Dedifferentiated amniotic fluid mesenchymal stem cell (primary cell): ENCODE data around the gene CSAD.
A peak's percentile ranks its signal among the peaks of the same experiment; 100 is the strongest.

Source experiments
- DNase-seq: peaks from one replicate; pipeline ENCODE4 v3.0.0-alpha.2; 2016; ENCODE audit errors: extremely low spot score

The CSAD gene

DNA sequence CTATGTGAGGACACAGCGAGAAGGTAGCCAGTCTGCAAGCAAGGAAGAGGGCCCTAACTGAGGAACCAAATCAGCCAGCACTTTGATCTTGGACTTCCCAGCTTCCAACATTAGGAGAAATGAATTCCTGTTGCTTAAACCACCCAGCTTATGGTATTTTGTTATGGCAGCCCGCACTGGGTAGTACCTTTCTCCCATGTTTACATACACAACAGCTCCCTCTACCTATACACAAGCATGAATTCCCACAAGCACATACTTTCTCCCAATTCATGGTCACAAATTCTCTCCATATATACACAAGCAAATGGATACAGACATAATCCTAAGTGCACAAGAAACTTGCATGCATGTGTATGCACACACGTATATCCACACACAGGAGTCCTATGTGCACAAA lies 19.0 kb upstream of the CSAD start:
- no peak for DNase-seq

DNA sequence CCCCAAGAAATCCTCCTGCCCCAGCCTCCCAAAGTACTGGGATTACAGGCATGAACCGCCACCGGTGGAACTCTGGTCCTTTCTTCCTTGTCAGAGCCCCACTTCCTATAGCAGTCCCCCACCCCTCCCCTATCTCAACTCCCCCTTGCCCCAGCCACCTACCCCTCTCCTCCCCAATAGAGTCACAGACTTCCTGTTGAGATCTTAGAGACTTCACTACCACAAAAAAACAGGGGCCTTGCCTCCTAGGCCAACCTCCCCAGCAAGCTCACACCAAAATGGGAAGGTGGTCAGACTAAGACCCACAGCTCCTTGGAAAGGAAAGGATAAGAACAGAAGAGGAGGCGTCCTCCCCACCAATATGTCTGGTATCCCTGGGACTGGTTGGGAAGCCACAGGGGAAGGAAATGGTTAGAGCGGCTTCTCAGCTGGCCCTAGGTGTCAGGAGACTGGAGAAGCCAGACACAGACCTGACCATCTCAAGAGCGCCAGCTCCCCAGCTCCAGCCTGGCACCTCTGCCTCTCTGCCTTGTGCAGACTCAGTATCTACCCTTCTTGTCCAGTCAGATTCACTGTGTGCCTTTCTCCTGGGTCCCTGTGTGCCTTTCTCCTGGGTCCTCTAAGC lies 17.9 kb upstream of the CSAD start:
- DNase-seq = no peak

DNA sequence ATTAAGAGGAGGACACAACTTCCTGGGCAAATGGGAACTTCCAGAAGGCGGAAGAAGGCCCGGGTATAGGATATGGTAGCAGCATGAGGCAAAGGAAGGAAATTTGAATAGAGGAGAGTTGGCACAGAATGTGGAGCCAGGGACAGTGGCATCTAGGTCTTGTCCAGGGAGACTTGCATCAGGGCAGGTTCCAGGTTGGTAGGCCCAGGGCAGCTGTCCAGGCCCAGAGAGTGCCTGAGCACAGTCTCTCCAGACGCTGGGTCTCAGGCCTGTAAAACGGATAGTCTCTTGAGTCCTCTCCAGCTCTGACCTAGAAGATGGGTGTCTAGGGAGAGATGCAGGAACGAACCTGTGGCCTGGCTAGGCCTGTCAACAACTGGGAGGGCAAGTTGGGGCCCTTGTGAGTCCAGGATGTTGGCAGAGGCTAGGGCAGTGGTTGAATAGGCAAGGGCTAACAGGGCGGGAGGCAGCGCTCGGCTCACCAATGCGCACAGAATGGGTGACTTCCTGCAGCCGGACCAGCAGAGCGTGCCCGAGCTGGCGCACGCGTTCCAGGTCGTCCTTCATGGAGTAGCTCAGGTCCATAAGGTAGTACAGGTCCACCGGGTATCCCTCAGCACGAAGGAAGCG lies 16.4 kb upstream of the CSAD start:
- no peak for DNase-seq

DNA sequence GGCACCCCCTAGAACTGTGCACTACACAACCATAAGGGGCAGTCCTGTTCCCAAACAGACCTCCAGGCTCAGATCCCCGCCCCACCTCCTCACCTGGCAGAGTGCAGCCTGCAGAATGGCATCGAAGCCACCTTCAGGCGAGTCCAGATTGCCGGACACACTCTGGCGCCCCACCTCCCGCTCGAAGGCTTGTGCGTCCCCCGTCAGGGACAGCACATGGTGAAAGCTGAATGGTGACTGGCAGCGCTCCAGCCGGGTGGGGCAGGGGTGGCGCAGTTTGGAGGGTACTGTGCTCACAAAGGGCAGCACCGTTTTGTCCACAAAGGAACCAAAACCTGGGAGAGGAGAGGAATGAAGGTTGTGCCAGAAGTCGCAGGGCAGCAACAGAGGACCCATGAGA lies 15.8 kb upstream of the CSAD start:
- DNase-seq = no peak

DNA sequence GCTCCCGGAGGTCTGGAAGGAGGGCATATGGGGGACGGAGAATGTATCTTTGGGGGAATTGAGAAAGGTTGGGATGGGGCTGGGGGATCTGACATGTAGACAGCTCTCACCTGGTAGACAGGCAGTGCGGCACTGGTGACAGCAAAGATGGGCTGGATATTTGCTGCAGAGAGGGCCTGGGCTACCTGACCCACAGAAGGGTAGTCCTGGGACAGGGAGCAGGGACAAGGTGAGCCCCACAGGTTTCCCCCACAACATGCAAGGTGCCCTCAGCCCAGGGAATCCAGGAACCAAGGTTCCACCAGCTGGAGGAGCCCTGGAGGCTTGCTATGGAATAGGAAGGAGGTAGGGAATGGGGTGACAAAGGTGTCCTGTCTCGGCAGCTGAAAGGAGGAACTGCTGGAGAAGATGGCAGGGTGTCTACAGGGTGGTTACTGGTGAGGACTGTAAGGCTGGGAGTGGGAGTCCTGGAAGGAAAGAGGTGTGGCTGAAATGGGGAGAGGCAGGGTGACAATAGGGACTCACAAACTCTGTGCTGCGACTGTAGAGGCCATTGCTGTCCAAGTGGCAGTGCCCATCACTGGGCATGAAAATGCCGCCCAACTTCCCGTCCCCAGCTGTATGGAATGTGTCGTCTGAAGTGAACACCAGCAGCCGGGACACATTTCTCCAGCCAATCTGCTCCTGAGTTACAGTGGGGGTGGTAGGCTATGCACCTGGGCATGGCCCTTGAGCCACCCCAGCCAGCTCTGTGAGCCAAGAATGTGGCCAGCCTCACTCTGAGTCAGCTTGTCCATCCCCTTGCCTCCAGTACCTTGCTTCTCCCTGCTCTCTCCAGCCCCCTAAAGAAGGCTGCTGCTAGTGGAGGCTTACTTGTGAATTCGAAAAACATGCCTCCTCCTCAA lies 15.0 kb upstream of the CSAD start:
- DNase-seq = no peak

DNA sequence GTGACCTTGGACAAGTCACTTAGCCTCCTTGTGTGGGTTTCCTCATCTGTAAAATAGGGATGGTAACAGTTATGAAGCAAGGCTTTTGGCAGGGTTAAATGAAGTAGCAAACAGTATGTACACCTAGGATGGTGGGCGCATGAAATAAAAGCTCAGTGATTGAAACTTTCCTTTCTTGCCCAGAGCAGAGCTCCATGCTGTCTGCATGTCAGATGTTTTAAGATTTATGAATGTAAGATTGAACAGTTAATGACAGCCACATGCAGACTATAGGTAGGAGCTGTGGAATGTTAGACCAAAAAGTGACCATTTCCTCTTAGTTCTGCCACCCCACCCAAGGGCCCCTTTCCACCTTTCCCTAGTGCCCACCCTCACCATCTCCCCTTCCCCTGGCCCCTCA lies 14.2 kb upstream of the CSAD start:
- DNase-seq = no peak

DNA sequence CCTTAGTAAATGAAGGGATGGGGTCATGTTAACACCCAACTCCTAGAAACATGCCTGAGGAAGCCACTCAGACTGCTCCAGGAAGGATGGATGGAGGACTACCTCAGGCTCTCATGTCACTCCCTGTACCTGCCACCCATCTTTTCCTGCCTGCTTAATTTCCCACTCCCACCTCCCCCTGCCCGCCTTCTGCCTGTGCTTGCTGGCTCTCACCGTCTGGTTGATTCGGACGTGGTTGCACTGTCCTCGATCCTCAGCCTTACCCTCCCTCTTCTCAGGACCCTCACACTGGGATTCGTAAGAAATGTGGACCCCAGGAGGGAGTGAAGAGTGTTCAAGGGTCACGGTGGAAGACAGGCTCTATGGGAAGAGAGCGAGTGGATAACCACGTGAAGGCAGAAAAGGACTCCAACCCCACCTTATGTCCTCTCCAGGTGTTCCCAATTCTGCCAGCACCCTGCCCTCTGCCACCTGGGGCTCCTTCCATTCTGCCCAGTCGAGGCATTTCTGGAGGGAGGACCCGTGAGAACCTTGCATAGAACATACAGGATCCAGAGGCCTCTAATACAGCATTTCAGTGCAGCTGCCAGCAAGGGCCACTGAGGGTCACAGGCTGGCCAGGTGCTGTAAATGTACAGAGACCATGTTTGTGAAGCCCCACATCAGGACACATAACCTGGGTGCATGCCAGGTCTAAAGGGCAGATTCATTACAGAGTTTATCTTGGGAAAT lies 13.4 kb upstream of the CSAD start:
- no peak for DNase-seq

DNA sequence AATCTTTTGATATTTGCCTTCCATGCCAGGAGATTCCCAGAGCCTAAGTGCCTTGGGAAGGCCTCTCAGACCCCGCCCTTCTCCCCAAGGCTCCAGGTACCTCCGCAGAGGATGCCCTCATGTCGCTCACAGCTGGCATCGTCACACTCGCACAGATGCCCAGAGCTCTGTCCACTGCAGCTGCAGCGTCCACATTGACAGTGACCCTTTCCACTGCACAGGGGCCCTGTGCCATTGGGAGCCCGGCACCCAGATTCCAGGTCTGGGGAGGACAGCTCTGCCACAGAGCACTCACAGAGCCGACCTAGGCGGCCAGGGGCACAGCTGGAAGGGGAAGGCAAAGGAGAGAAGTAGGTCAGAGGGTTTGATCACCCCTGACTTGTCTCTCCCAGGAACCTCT lies 12.3 kb upstream of the CSAD start:
- DNase-seq = no peak

DNA sequence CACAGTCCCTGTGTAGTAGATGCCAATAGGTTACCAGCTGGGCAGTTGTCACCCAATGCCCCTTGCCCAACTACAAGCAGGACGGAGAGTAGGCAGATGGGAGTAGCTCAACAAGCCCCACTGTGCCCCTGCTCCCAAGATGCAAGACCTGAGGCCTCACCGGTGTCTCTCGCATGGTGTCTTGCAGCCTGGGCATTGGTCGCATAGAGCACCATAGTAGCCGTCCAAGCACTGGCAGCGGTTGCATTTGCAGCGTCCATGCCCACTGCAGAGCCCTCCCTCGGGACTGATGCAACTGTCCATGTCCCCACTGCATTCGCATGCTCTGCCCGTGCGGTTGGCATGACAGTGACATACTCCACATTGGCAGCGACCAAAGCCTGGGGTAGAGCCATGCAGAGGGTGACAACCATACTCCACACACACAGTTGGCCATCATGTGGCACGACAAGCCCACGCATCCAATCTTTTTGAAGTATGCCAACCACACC lies 11.9 kb upstream of the CSAD start:
- DNase-seq = no peak

DNA sequence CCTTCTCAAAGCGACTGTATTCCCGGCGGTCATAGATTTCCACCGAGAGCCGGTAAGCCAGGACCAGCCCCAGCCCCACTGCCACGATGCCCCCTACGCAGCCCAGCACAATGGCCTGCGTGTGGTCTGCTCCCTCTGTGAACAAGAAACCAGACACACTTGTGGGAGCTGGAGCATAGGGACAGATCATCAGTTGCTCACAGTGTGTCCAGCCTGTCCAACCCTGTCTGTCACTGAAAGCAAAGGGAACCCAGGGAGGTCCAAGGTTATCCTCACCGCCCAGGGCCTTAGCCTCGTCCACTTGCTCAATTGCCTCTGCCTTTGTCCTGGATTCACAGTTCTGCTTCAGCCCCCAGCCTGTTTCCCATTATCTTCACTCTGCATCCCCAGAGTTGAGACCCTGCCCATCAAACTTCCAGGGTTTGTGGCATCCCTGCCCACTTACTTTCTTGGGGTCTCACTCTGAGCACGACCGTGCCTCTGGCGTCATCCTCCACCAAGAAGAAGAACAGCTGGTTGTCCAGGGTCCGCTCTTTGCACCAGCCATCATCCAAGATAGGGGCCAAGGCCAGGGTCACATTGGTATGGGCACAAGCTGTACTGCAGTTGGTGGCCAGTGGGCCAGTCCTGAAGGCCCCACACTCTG lies 11.3 kb upstream of the CSAD start:
- no peak for DNase-seq

DNA sequence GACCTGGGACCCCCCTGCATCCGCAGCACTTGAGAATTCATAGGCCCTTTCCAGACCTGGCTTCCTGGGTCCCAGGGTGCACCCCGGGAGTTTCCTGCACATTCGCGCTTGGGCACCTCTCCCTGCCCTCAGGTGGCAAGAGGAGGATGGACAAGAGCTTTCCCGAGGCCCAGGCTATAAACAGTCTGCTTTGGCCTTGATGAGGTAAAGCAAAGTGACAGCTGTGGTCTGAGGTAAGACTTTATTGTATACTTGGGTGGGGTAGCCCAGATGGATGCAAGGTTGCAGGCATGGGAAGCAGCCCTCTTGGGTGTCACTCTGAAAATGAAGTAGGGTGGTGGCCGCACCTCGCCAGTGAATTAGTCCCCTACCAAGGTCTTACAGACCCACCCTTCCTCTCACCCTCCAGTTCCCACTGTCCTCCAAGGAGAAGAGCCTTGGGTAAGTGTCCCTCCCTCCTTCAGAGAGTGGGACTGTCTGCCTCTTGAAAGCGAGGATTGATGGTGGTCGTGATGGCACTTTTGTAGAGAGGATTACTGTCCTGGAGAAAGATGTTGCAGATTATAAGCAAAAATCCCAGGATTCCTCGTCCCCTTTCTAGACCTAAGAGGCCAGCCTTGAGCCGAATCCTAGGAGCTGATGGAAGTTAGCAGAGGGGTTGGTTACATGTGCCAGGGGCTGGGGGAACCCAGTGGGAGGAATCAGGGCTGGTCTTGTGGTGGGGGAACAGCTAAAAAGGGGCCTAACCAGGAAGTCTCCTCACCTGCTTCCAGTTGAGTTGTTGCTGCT lies 10.6 kb upstream of the CSAD start:
- no peak for DNase-seq

DNA sequence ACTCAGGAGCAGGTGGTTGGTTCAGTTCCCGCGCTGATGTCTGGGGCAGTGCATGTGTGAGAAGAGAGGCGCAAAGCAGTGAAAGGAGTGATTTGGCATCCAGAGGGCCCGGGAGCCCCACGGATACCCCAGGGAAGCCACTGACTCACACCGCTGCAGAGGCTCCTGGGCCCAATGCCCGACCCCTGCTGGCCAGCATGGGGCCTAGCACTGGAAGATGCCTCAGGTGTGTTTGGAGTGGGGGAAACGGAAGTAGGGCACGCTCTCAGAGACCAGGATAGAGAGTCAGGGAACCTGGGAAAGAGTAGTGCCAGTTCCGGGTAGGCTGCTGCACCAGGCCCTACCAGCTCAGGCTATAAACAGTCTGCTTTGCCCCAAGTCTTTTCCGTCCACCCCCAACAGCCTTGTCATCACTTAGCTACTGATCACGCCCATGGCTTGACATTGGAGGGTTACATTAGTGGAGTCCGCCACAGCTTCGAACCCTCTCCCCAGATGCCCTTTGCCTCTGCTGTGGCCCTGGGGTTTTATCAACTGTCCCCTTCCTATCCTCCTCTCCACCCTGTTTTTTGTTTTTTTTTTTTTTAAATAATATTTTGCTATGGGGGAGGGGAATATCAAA lies 9.5 kb upstream of the CSAD start:
- no peak for DNase-seq

DNA sequence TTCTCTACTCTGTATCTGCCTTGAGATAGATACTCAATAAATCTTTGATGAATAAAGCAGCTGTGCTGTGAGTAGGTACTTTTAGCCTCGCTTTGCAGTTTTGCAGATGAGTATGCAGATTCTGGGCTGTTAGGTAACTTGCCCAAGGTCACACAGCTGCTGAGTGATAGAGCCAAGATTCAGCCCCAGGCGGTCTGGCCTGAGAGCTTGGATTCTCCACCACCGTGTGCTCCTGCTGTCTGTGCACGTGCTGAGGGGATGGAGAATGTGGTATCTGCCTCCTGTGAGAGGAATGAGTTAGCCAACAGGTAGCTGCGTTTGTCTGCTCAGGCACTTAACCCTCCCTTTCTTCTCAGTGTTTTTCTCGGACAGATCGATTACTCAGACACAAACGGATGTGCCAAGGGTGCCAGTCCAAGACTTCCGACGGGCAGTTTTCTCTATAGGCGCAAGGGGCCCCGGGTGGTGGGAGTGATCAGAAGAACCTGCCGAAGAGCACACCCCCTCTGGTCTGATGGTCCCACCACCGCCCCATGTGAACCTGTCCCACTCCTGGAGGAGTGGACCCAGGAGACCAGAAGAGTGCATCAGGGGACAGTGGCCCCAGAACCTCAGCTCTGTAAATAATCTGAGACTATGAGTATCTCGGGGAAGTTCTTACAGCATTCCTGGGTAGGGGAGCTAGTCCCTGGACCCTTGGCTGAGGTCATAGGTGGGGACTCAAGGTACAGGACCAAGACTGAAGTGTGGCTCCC lies 6.6 kb upstream of the CSAD start:
- no peak for DNase-seq

DNA sequence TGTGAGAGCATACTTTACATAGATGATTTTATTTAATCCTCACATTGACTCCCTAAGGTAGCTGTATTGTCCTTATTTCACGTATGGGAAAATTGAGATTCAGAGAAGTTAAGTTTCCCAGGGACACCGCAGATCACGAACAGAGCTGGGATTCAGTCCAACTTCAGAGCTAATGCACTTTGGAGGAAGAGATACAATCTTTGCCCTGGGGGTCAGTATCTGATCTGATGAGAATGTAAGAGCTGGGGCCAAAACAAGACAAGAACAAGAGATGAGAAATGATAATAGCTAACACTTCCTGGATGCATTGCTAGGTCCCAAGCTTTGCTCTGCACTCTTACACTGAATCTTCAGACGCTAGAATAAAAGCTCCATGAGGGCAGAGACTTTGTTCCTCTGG lies 6.0 kb upstream of the CSAD start:
- DNase-seq = no peak

DNA sequence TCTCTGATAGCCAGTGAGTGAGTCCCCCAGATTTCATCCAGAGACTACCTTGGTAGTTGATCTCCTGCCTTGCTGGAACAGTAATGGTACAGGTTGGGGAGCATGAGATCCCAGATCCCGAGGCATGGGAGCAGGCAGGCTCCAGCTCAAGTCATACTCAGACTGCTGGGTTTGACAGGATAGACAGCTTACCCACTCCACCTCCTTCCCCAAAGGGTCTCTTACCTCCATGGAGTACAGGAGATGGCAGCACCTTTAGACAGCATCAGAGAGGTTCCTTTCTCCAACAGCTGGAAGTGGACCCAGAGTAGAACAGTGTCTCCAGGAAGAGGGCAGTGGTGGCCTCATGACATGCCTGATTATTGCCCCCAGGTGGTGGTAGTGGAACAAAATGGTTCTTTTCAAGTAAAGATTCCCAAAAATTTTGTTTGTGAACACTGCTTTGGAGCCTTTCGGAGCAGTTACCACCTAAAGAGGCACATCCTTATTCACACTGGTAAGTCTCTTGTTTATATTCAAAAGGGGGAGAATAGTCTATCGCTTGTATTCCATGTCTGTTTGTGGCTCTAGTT lies 4.9 kb upstream of the CSAD start:
- no peak for DNase-seq

DNA sequence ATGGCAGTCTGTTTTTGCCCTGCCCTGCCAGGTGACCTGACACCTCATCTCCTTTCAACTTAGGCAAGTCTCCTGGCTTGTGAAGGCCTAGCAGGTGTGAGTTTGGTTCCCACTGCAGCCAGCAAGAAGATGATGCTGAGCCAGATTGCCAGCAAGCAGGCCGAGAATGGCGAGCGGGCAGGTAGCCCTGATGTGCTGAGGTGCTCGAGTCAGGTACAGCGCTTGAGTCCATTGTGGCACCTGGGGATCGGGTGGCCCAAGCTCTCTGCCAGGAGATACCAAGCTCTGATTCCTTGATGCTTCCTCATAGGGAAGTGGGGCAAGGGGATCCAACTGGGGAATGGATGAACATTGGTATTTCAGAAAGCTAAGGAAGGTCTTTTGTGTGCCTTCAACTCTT lies 4.1 kb upstream of the CSAD start:
- no peak for DNase-seq

DNA sequence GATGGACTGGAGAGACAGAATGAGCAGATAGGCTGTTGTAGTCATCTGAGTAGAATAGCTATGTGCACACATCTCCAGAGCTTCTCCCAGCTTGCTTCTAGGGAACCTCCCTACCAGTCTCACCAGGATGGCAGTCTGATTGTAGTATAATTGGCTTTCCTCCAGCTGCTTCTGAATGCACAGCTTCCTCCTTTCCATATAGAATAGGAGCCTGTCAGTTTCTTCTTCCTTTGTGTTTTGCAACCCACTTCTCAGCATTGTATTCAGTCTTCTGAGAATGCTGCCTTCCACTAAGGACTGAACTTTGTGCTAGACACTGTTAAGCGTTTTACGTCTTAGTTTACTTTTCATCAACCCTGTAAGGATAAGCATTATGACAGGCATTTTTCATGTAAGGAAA lies 2.2 kb upstream of the CSAD start:
- DNase-seq = no peak

DNA sequence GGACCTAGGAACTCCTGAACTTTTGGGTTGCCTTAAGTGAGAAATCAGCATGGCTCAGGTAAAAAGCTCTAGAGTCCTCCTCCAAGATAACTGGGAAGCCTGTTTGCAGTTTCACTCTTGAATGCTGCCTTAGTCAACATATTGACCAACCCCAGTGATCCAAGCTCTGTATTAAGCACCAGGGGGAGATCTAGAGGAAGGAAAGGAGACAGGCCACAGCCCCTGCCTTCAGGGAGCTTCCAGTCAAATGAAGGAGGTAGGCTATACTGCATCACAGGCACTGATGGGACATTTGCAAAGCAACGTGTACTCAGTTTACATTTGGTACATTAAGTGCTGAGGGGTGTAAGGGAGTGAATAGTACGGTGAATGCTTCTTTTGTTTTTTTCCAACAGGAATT lies 1.2 kb upstream of the CSAD start:
- no peak for DNase-seq

DNA sequence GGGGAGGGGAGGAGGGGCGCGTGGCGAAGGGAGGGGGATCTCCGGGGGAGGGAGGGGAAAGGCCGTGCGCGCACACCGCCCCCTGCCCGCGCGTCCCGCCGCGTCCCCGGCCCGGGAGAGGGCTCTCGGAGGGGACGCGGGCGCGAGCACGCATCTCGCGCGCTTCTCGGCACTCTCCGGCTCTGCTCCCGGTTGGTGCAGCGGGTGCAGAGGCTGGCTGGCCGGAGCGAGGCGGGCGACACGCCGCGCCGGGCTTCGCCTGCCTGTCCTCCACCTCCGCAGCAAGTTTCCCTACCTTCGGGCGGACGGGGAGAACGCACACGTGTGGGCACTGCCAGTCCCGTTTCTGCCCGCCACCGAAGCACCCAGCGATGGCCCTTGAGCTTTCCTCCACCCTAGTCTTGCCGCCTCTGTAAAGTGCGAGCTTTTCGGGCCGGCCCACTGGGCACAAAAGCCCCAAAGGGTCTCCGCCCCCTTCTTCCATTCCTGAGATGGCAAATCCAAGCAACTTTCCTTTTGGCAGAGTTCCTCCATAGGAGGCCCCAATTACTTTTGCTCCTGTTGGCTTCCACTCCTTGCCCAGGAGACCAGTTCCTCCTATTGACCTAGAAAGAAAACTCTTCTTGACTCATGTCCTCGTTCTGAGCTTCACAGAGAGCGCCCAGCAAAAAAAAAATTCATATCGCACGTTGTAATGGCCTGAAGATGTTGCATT lies 363 bp upstream of the CSAD start:
- DNase-seq = peak; percentile 50
